Stomach smooth muscle (tissue), 2 donors: ENCODE results near the gene LARGE2.

ENCODE experiments used
- H3K27ac ChIP-seq: one replicate; pipeline ENCODE4 v1.7.0; 2013; ENCODE audit warnings: mild to moderate bottlenecking, low read length, inconsistent platforms
- H3K27me3 ChIP-seq, 2 donors: one replicate each; pipeline ENCODE4 v1.7.0; 2013; ENCODE audit warnings: low read length in 2 of 2; ENCODE audit not compliant: insufficient read depth in 2 of 2, control insufficient read depth in 1 of 2
- H3K36me3 ChIP-seq, 2 donors: one replicate each; pipeline ENCODE4 v1.7.0; 2013; ENCODE audit warnings: low read length in 2 of 2; ENCODE audit not compliant: control insufficient read depth in 2 of 2, insufficient read depth in 2 of 2
- H3K4me1 ChIP-seq: one replicate; pipeline ENCODE4 v1.7.0; 2013; ENCODE audit warnings: low read length; ENCODE audit not compliant: control insufficient read depth, insufficient read depth
- H3K4me3 ChIP-seq, 2 donors: one replicate each; pipeline ENCODE4 v1.7.0; 2013; ENCODE audit warnings: low read length in 2 of 2
- H3K9ac ChIP-seq, 2 donors: one replicate each; pipeline ENCODE4 v1.7.0; 2013; ENCODE audit warnings: low read length in 2 of 2, mild to moderate bottlenecking in 1 of 2
- H3K9me3 ChIP-seq, 2 donors: one replicate each; pipeline ENCODE4 v1.7.0; 2013; ENCODE audit warnings: low read length in 2 of 2; ENCODE audit not compliant: control insufficient read depth in 2 of 2
- donor health status: healthy.
- donor health status: Pancreatic carcinoma.

Gene LARGE2

GRCh38 chr11:45922425-45923082, at the start of gene LARGE2:
Gene LARGE2 (plus strand): TSS chr11:45922656. CDS start chr11:45922883, 227 bp downstream.
- Histone ChIP-seq H3K4me1 (peaks cover 26% of the 10 kb centered on the region), H3K4me3 (peak within 1 kb of the TSS in 1 of 2 donors; percentile 40), H3K9me3 (no peaks in the 10 kb centered on the region), H3K27ac (no peak within 1 kb of the TSS), H3K9ac (no peak within 1 kb of the TSS), H3K36me3 (no peaks in the 10 kb centered on the region), H3K27me3 (peaks cover 17 to 33% of the 10 kb centered on the region in 2 donors)

GRCh38 chr11:45876401-45876800, 46.1 kb upstream of the LARGE2 start:
- Histone ChIP-seq H3K4me3 (no peak overlapping the region), H3K9ac (no peak overlapping the region), H3K9me3 (no peaks in the 10 kb centered on the region), H3K36me3 (peaks cover 56 to 65% of the 10 kb centered on the region in 2 donors), H3K27ac (no peak overlapping the region), H3K4me1 (peaks cover 16% of the 10 kb centered on the region), H3K27me3 (no peaks in the 10 kb centered on the region)

- H3K36me3 ChIP-seq: peaks cover 52 to 62% of the 10 kb centered on the region in 2 donors
- H3K4me1 ChIP-seq: peaks cover 25% of the 10 kb centered on the region
- H3K27ac ChIP-seq: no peak overlapping the region
- H3K9ac ChIP-seq: no peak overlapping the region
- no peak overlapping the region for H3K4me3 ChIP-seq
- H3K9me3 ChIP-seq: no peaks in the 10 kb centered on the region
- no peaks in the 10 kb centered on the region for H3K27me3 ChIP-seq
Measured at GRCh38 chr11:45877221-45877620, 45.2 kb upstream of the LARGE2 start.

- Histone ChIP-seq H3K9me3 (no peaks in the 10 kb centered on the region), H3K4me1 (peaks cover 27% of the 10 kb centered on the region), H3K36me3 (peaks cover 54 to 64% of the 10 kb centered on the region in 2 donors)
Measured at GRCh38 chr11:45877845-45878244, 44.6 kb upstream of the LARGE2 start.

GRCh38 chr11:45879803-45880686, 42.4 kb upstream of the LARGE2 start:
- Histone ChIP-seq H3K9ac (no peak overlapping the region), H3K36me3 (peaks cover 40 to 56% of the 10 kb centered on the region in 2 donors), H3K27ac (peak overlapping the region; percentile 49), H3K27me3 (no peaks in the 10 kb centered on the region), H3K4me3 (no peak overlapping the region), H3K4me1 (peaks cover 28% of the 10 kb centered on the region), H3K9me3 (no peaks in the 10 kb centered on the region)

More at GRCh38 chr11:45877845-45878244, 44.6 kb upstream of the LARGE2 start:
- Histone ChIP-seq H3K27ac (no peak overlapping the region), H3K4me3 (no peak overlapping the region), H3K27me3 (no peaks in the 10 kb centered on the region), H3K9ac (no peak overlapping the region)

GRCh38 chr11:45880772-45881570, 41.5 kb upstream of the LARGE2 start:
- H3K36me3 ChIP-seq: peaks cover 31 to 49% of the 10 kb centered on the region in 2 donors
- H3K9ac ChIP-seq: no peak overlapping the region
- H3K27me3 ChIP-seq: no peaks in the 10 kb centered on the region
- peak overlapping the region; percentile 49 for H3K27ac ChIP-seq
- H3K4me3 ChIP-seq: no peak overlapping the region
- no peaks in the 10 kb centered on the region for H3K9me3 ChIP-seq
- H3K4me1 ChIP-seq: peaks cover 35% of the 10 kb centered on the region

- H3K4me1 ChIP-seq: peaks cover 38% of the 10 kb centered on the region
- no peaks in the 10 kb centered on the region for H3K27me3 ChIP-seq
- no peak overlapping the region for H3K4me3 ChIP-seq
- H3K27ac ChIP-seq: peak overlapping the region; percentile 49
- no peaks in the 10 kb centered on the region for H3K9me3 ChIP-seq
- H3K9ac ChIP-seq: no peak overlapping the region
- peaks cover 28 to 43% of the 10 kb centered on the region in 2 donors for H3K36me3 ChIP-seq
Measured at GRCh38 chr11:45881708-45882368, 40.6 kb upstream of the LARGE2 start.

- Histone ChIP-seq H3K9ac (no peak overlapping the region), H3K4me1 (peaks cover 38% of the 10 kb centered on the region), H3K27ac (no peak overlapping the region), H3K36me3 (peaks cover 13 to 28% of the 10 kb centered on the region in 2 donors), H3K9me3 (no peaks in the 10 kb centered on the region), H3K4me3 (peak overlapping the region in 1 of 2 donors; percentile 58), H3K27me3 (no peaks in the 10 kb centered on the region)
Measured at GRCh38 chr11:45884596-45885185, 37.8 kb upstream of the LARGE2 start.

GRCh38 chr11:45885274-45885920, 37.1 kb upstream of the LARGE2 start, which contains the start of gene MAPK8IP1:
Gene MAPK8IP1 (plus strand): TSS chr11:45885651. CDS start chr11:45885821, 170 bp downstream.
- no peaks in the 10 kb centered on the region for H3K27me3 ChIP-seq
- H3K36me3 ChIP-seq: peaks cover 13 to 22% of the 10 kb centered on the region in 2 donors
- H3K9ac ChIP-seq: no peak within 1 kb of the TSS
- no peak within 1 kb of the TSS for H3K27ac ChIP-seq
- peak within 1 kb of the TSS; percentile 34 to 59 for H3K4me3 ChIP-seq
- H3K4me1 ChIP-seq: peaks cover 34% of the 10 kb centered on the region
- H3K9me3 ChIP-seq: no peaks in the 10 kb centered on the region
